GM08714 (cell line): ENCODE results near the gene CARD10.
"Not testable (repeated sequence)": the region's sequence is repeated elsewhere in the genome, so short reads cannot be mapped to it uniquely, and the experiment has no call there.

Experiments
- H3K4me3 ChIP-seq: fragments of 200-500 bp; sonication (Bioruptor generic); 2 replicates; pipeline ENCODE4 v1.5.1; 2014; ENCODE audit warnings: mild to moderate bottlenecking, low read length, inconsistent platforms
- ZNF274 ChIP-seq: IDR thresholded peaks from 2 replicates; pipeline ENCODE4 v1.6.1; 2012; ENCODE audit warnings: mild to moderate bottlenecking, low read depth, low read length

CARD10 gene

GRCh38 chr22:37545703-37546436 is 26.7 kb upstream of the CARD10 start:
- no peak for TF ChIP-seq ZNF274
- H3K4me3 ChIP-seq: no peak overlapping the region

- H3K4me3 ChIP-seq: no peak overlapping the region
- no peak for TF ChIP-seq ZNF274
These were observed 25.9 kb upstream of the CARD10 start for GRCh38 chr22:37544955-37545702.

- H3K4me3 ChIP-seq: no peak overlapping the region
- no peak for TF ChIP-seq ZNF274
These were observed 23.7 kb upstream of the CARD10 start for GRCh38 chr22:37542959-37543358.

GRCh38 chr22:37542416-37542815 is 23.2 kb upstream of the CARD10 start:
- H3K4me3 ChIP-seq: not testable (repeated sequence)

- not testable (repeated sequence) for H3K4me3 ChIP-seq
These were observed 20.6 kb upstream of the CARD10 start for GRCh38 chr22:37539790-37540189.

- TF ChIP-seq ZNF274: no peak
- H3K4me3 ChIP-seq: no peak overlapping the region
These were observed 19.6 kb upstream of the CARD10 start for GRCh38 chr22:37538590-37539357.

- TF ChIP-seq ZNF274: no peak
- no peak overlapping the region for H3K4me3 ChIP-seq
These were observed 15.9 kb upstream of the CARD10 start for GRCh38 chr22:37535159-37535558.

GRCh38 chr22:37534445-37534844 is 15.2 kb upstream of the CARD10 start:
- no peak for TF ChIP-seq ZNF274
- H3K4me3 ChIP-seq: no peak overlapping the region

- no peak for TF ChIP-seq ZNF274
- H3K4me3 ChIP-seq: no peak overlapping the region
These were observed 14.8 kb upstream of the CARD10 start for GRCh38 chr22:37533995-37534394.

- no peak for TF ChIP-seq ZNF274
- H3K4me3 ChIP-seq: no peak overlapping the region
These were observed 10.6 kb upstream of the CARD10 start for GRCh38 chr22:37529652-37530345.

GRCh38 chr22:37527952-37528351 is 8.7 kb upstream of the CARD10 start:
- not testable (repeated sequence) for H3K4me3 ChIP-seq

- not testable (repeated sequence) for H3K4me3 ChIP-seq
These were observed 8.0 kb upstream of the CARD10 start for GRCh38 chr22:37527081-37527752.

GRCh38 chr22:37526376-37526775 is 7.2 kb upstream of the CARD10 start:
- no peak for TF ChIP-seq ZNF274
- no peak overlapping the region for H3K4me3 ChIP-seq

GRCh38 chr22:37525746-37526350 is 6.6 kb upstream of the CARD10 start:
- TF ChIP-seq ZNF274: no peak
- H3K4me3 ChIP-seq: no peak overlapping the region
